ENCODE data around the gene AVEN.

The AVEN gene

DNA sequence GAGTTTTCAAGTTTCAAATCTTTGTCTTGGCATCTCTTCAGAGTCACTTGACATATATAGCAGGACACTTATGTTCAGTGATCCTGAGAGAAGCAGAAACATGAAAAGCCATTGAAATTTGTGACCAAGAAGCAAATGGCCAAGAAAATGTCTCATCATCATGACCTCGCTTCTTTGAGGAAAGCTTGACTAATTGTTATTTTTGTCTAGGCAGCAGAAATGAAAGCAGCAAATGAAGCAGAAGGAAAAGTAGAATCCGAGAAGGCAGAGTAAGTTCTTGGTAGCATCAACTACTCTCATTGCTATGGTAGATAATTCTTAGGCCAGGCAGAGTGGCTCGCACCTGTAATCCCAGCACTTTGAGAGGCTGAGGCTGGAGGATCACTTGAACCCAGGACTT, 198.4 kb downstream of the AVEN start:
- no peak for DNase-seq (ENCODE audit: low spot score)
- TF ChIP-seq, protein P1, sequence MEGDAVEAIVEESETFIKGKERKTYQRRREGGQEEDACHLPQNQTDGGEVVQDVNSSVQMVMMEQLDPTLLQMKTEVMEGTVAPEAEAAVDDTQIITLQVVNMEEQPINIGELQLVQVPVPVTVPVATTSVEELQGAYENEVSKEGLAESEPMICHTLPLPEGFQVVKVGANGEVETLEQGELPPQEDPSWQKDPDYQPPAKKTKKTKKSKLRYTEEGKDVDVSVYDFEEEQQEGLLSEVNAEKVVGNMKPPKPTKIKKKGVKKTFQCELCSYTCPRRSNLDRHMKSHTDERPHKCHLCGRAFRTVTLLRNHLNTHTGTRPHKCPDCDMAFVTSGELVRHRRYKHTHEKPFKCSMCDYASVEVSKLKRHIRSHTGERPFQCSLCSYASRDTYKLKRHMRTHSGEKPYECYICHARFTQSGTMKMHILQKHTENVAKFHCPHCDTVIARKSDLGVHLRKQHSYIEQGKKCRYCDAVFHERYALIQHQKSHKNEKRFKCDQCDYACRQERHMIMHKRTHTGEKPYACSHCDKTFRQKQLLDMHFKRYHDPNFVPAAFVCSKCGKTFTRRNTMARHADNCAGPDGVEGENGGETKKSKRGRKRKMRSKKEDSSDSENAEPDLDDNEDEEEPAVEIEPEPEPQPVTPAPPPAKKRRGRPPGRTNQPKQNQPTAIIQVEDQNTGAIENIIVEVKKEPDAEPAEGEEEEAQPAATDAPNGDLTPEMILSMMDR (IDR thresholded peaks at IDR 0.05; ENCODE audit: extremely low read depth, missing control alignments): no peak

DNA sequence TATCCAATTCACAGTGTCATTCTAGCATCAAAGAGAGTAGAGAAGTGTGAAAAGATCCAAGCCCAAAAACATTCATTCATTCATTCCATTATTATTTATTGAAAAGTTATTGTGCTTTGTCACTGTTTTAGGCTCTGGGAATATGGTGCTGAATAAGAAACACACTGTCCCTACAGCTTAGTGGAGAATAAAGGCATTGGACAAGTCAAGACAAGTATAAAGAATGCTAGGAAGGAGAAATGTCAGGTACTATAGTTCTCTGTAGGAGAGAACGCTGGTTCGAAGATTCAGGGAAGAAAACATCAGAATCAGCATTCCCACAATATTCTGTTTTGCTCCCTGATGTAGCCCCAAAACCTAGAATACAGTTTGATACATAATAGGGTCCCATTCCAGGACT, 199.5 kb downstream of the AVEN start:
- no peak for DNase-seq (ENCODE audit: low spot score)
- TF ChIP-seq, protein P1 (IDR thresholded peaks at IDR 0.05; ENCODE audit: extremely low read depth, missing control alignments): no peak

DNA sequence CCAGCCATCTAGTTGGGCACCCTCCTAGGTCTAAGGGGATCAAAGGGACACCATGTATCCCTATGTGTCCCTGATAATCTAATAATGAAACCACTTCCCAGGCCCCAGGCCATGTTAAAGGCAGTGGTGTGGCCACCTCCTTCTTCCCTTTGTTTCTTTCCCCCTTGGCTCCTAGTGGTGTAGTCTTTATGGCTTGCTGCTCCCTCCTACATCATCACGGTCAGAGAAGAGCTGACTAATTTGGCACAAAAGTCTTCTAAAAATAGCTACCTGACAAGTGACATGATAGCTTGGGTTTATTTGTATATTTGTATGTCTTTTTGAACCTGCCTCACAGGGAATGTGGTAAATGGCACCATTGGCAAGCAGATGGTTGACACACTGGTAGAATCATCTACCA, 201.7 kb downstream of the AVEN start:
- TF ChIP-seq, protein P1 (IDR thresholded peaks at IDR 0.05; ENCODE audit: extremely low read depth, missing control alignments): no peak
- DNase-seq (ENCODE audit: low spot score): no peak

DNA sequence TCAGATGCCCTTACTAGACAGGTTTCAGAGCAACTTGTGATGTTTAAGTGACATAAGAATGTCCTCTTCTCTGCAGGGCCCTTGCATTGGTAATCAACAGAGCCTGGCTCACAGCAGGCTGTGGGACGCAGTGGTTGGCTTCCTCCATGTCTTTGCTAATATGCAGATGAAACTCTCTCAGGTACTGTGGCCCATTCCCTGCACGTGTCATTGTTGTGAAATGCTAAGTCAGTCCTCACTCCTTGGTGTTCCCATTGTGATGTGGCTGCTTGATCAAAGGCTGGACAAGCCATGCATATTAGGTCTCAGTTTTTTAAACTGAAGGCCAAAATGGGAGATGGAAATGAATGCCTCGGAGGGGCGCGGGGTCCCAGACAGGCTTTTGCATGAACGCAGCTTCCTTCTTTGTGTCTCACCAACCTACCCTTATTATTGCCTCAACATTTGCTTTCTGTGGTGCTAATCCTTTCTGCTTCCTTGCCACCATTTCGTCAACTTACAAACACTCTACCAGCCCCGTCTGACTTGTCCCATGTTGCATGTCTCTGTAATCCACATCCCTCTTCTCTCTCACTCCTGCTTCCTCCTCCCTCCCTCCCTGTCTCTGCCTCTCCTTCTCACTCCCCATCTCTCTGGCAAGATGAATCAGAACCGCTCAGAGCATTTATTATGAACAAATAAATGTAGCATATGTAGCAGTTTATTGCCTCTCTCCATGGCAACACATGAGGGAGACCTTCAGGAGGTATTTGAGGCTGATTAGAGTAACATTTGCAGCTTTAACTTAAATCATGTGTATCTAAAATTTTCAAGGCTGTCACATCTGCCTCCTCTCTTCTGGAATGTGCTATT, 203.9 kb downstream of the AVEN start:
- no peak for DNase-seq (ENCODE audit: low spot score)

GRCh38 chr15:33831646-33832045, 207.4 kb downstream of the AVEN start:
- TF ChIP-seq, protein P1 (IDR thresholded peaks at IDR 0.05; ENCODE audit: extremely low read depth, missing control alignments): no peak
- no peak for DNase-seq (ENCODE audit: low spot score)

More for the DNA sequence above, 203.9 kb downstream of the AVEN start:
- TF ChIP-seq, protein P1 (IDR thresholded peaks at IDR 0.05; ENCODE audit: extremely low read depth, missing control alignments): no peak

DNA sequence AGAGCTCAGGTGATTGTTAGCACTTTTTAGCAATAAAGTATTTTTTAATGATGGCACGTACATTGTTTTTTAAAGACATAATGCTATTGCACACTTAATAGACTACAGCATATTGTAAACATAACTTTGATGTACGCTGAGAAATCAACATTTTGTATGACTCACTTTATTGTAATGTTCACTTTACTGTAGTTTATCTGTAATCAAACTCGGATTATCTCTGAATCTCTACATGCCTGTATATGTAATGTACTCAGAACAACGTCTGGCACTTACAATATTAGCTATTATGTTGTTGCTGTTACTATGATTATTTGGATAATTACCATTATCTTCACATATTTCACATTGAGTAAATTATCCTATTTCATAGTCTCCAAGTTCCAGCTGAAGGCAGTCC, 208.7 kb downstream of the AVEN start:
- TF ChIP-seq, protein P1 (IDR thresholded peaks at IDR 0.05; ENCODE audit: extremely low read depth, missing control alignments): no peak
- DNase-seq (ENCODE audit: low spot score): no peak

DNA sequence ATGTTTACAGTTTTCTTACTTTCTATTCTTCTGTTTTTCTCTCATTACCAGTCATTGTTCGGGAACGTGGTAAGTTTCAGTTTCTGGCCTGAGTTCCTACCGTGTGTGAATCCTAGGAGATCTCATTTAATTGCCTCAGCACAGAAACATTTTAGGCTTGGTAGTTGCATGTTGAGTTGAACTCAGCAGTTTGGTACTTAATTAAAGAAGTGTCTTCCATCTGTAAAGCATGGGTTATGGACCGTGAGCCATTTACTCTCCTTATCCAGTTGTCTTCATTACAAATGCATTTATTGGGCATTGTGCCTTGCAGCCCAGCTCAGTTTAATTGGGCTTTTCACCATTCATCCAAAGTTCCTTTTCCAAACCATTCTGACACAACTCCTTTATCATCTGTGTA, 212.8 kb downstream of the AVEN start:
- DNase-seq (ENCODE audit: low spot score): no peak
- TF ChIP-seq, protein P1 (IDR thresholded peaks at IDR 0.05; ENCODE audit: extremely low read depth, missing control alignments): no peak
